ENCODE measurements around the gene FBXW7.

FBXW7 gene

GRCh38 chr4:152283801-152284470 is 252.0 kb downstream of the FBXW7 start:
- no peak for DNase-seq (ENCODE audit: low read depth)

DNA sequence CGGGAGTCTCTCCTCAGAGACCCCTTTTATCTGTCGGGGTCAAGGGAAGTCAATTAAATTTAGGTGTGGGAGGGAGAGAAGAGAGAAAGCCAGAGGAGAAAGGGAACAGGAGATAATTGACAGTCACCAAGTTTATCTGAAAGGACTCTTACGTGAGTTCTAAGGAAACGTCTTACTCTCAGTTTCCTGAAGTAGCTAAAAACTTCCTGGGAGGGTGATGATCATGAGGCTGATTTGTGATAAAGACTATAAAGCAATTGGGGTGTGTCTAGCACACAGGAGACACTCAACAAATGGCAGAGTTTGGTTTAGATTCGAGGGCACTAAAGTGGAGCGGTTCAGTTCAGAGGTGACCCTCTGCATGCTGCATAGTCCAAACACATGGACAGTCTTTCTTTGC is 254.1 kb downstream of the FBXW7 start:
- DNase-seq (ENCODE audit: low read depth) = no peak

DNA sequence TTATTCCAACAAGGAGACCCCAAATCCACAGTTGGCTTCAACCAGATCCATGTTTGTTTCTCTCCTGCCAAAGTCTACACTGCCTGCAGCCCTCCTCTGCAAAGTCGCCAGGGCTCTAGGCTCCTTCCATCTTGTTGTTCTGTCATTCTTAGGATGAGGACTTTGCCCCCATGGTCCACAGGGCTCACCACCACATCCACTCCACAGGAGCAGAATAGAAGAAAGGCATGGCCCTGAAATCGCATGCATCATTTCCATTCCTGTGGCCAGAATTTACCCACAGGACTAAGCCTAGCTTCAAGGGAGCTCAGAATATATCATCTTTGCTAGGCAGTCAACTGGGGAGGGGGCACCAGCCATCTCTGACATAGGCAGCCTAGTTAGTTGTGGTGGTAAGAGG is 254.7 kb downstream of the FBXW7 start:
- no peak for DNase-seq (ENCODE audit: low read depth)

DNA sequence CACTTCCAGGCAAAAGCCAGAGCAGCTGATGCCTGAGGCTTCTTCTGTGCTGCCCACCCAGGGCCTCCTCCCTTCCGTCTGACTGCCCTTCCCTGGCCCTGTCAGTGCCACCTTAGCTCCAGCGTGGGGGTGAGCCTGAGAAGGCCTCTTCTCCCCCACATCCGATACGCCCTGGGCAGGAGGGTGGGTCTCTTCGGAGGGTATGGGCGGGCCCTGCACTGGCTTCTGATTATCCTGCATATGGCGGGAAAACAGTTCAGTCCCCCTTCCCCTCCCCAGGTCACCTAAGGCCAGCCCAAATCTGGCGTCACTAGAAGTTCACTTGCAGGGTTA is 256.7 kb downstream of the FBXW7 start:
- no peak for DNase-seq (ENCODE audit: low read depth)

GRCh38 chr4:152278505-152279233 is 257.2 kb downstream of the FBXW7 start:
- no peak for DNase-seq (ENCODE audit: low read depth)

DNA sequence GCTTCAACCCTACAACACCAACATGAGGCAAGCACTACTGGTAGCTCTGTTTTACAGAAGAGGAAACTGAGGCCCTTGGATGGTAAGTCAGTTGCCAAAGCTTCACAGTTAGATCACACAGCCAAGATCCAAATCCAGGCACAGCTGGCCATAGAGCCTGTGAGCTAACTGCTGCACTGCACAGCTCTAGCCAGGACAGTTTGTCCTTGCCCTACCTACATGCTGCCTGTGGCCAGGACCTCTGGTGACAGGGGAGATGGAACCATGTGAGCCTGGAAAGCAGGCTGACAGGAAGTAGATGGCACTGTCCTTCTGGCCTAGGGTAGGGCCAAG is 257.8 kb downstream of the FBXW7 start:
- no peak for DNase-seq (ENCODE audit: low read depth)

GRCh38 chr4:152277333-152277732 is 258.6 kb downstream of the FBXW7 start:
- no peak for DNase-seq (ENCODE audit: low read depth)

GRCh38 chr4:152273343-152273742 is 262.5 kb downstream of the FBXW7 start:
- no peak for DNase-seq (ENCODE audit: low read depth)

Data from HS-5 (cell line).